MG63 (cell line): Measurements from ENCODE around the gene CYP27C1. TPM values are rescaled to one million over a fixed set of nuclear protein-coding genes. Genes with fewer than 3 reads are reported as not detected.
"Not testable (repeated sequence)": the region's sequence is repeated elsewhere in the genome, so short reads cannot be mapped to it uniquely, and the experiment has no call there.

ENCODE experiments used
- DNase-seq: peaks from one replicate; pipeline ENCODE4 v3.0.0-alpha.2; 2020
- H3K27me3 ChIP-seq: fragments of 250-450 bp; sonication (Bioruptor Pico); 2 replicates; pipeline ENCODE4 v1.5.1; 2020; ENCODE audit warnings: mild to moderate bottlenecking, moderate library complexity
- H3K36me3 ChIP-seq: fragments of 250-450 bp; sonication (Bioruptor Pico); 2 replicates; pipeline ENCODE4 v1.5.1; 2020; ENCODE audit warnings: mild to moderate bottlenecking, moderate library complexity
- H3K4me3 ChIP-seq: fragments of 250-450 bp; sonication (Bioruptor Pico); 2 replicates; pipeline ENCODE4 v1.5.1; 2020; ENCODE audit warnings: mild to moderate bottlenecking, moderate library complexity
- H3K9me3 ChIP-seq: fragments of 250-450 bp; sonication (Bioruptor Pico); 2 replicates; pipeline ENCODE4 v1.5.1; 2020; ENCODE audit warnings: mild to moderate bottlenecking, moderate library complexity
- total RNA-seq: library from RNA; depleted of rRNA; stranded (reverse); fragments of >200 nt; shearing (Covaris generic); gene quantifications from 2 replicates; pipeline ENCODE4 v1.2.3, GENCODE V29; 2014; ENCODE audit warnings: low replicate concordance

Gene CYP27C1
- total RNA-seq, 1 experiment from 2014 or later = not detected

DNA sequence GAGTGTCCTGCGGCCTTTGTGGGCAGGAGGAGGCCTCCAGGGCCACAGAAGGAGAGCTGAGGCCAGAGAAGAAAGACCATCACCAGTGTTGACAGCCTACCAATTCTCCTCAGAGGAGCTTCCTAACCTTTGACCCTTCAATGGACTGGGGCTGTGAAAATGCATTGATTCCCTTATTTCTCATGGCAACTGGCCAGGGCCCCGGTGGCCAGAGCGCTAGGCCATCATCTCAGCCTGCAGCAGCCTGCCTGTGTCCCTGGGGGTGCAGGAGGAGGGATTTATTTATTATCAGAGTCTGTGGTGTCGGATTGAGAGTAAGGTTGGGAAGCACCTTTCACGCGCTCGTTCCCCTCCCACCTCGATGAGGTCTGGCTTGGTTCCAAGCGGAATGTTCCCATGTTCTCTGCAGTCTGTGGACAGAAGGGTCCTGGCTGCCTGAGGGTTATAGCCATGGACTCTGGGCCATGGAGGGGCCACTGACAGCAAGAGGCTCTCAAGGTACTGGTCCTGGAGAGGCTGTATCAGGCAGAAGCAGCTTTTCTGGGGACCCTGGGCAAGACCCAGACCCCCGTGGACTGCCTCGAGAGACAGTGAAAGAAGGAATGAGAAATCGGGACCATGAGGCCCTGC lies 53.8 kb downstream of the CYP27C1 start:
- no peaks in the 10 kb centered on the region for H3K36me3 ChIP-seq
- no peak overlapping the region for H3K4me3 ChIP-seq
- DNase-seq = no peak
- no peaks in the 10 kb centered on the region for H3K9me3 ChIP-seq
- no peaks in the 10 kb centered on the region for H3K27me3 ChIP-seq

DNA sequence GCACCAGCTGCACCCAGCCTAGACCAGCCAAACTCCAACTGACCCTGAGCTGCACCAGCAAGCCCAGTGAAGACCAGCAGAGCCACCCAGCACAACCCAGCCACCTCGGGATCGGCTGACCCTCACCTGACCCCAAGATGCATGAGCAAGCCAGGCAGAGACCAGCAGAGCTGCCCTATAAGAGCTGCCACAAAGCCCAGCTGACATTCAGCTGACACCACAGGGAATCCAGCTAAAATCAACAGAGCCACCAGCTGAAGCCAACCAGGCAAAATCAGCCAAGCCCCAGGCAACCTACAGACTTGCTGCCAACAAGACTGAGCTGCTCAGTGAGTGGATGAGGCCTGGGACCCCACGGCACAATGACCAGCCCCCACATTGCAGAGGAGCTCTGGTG lies 54.6 kb downstream of the CYP27C1 start:
- Histone ChIP-seq H3K27me3 (no peaks in the 10 kb centered on the region), H3K4me3 (no peak overlapping the region), H3K9me3 (no peaks in the 10 kb centered on the region), H3K36me3 (no peaks in the 10 kb centered on the region)
- DNase-seq = peak; percentile 14

DNA sequence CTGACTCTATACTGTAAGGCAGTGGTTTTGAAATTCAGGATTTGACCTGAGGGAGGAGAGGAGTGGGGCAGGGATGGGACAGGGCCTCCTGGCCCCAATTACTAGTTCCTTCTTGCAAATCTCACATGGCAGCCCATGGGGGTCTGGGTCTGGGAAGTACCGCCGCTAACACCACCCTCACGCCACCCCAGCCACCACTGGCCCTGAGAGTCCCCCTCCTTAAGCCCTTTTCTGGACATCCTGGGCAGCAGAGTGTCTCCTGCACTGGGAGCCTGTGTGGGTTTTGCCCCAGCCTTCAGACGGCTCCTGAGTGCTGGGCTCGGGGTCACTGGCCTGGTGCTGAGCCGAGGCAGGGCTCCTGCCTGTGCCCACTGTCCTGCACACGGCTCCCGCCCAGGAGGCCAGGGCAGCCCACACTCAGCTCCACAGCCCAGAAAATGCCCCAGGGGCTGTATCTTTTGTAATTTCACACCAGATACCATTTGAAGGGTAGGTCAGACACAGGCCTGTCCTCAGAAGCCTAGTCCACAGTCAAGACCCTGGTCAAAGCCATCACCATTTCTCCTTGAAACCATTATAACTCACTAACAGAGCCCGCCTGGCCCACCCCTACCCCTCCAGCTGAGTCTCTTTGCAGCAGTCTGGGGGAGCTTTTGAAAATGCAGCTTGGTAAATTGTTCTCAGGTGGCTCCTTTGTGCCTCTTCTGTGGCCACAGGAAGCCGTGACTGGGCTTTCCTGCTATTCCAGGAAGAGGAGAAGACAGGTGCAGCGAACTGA lies 55.1 kb downstream of the CYP27C1 start:
- H3K4me3 ChIP-seq = no peak overlapping the region
- no peaks in the 10 kb centered on the region for H3K36me3 ChIP-seq
- H3K9me3 ChIP-seq = no peaks in the 10 kb centered on the region
- H3K27me3 ChIP-seq = no peaks in the 10 kb centered on the region
- DNase-seq = no peak

DNA sequence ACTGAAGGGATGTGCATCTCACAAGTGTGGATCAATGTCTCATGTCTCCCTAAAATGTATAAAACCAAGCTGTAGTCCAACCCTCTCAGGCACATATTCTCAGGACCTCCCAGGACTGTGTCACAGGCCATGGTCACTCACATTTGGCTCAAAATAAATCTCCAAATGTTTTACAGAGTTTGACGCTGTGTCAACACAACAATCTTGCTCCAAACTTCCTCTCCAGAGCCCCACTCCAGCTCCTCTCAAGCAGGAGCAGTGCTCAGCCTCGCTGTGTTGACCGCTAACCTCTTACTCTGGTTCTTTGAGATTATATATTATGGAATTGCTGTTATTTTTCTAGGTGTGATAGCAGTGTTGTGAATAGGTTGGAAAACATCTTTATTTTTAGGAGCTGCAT lies 56.2 kb downstream of the CYP27C1 start:
- DNase-seq = no peak
- no peaks in the 10 kb centered on the region for H3K9me3 ChIP-seq
- H3K27me3 ChIP-seq = no peaks in the 10 kb centered on the region
- no peak overlapping the region for H3K4me3 ChIP-seq
- no peaks in the 10 kb centered on the region for H3K36me3 ChIP-seq

DNA sequence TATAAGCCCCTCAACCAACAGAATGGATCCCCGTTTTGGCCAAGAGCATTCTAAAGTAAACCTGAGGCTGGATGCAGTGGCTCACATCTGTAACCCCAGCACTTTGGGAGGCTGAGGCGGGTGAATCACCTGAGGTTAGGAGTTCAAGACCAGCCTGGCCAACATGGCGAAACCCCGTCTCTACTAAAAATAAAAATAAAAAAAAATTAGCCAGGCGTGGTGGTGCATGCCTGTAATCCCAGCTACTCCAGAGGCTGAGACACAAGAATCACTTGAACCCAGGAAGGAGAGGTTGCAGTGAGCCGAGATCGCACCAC lies 57.1 kb downstream of the CYP27C1 start:
- H3K27me3 ChIP-seq, H3K4me3 ChIP-seq, H3K36me3 ChIP-seq, H3K9me3 ChIP-seq, DNase-seq: not testable (repeated sequence)

DNA sequence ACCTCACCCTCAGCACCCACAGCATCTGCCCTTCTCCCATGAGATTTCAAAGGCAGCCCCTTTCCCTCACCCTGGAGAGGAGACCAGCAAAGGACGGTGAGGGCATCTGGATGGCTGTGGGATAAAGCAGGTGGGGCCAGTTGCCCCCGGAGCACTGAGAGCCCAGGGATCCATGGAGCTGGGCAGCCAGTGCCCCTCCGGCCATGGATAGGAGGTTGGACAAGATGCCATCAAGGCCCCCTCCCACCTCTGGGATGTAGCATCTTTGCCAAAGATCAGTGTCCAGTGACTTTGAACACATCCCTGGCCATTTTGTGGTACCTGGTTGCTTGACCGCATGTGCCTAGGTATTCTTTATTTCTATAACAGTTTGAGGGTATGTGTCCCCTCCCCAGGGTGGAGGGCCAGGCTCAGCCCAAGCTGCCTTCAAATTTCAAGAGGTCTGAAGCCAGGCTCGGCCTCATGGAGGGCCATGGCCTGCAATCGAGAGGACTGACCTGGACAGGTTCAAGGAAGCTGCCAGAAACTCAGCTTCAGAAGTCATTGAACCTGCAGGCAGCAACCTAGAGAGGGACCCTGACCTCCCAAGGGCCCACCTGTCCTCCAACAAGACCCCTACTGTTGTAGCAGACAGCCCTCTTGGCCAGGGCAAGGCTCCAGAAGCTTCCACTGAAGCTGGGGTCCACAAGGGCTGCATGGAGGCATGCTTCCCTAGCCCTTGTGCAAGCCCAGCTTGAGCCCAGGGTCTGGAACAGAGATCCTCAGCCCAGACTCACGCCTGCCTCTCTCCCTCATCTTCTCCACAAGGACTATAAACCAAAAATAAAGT lies 57.6 kb downstream of the CYP27C1 start:
- H3K36me3 ChIP-seq = no peaks in the 10 kb centered on the region
- no peaks in the 10 kb centered on the region for H3K9me3 ChIP-seq
- H3K4me3 ChIP-seq = no peak overlapping the region
- DNase-seq = no peak
- H3K27me3 ChIP-seq = no peaks in the 10 kb centered on the region

DNA sequence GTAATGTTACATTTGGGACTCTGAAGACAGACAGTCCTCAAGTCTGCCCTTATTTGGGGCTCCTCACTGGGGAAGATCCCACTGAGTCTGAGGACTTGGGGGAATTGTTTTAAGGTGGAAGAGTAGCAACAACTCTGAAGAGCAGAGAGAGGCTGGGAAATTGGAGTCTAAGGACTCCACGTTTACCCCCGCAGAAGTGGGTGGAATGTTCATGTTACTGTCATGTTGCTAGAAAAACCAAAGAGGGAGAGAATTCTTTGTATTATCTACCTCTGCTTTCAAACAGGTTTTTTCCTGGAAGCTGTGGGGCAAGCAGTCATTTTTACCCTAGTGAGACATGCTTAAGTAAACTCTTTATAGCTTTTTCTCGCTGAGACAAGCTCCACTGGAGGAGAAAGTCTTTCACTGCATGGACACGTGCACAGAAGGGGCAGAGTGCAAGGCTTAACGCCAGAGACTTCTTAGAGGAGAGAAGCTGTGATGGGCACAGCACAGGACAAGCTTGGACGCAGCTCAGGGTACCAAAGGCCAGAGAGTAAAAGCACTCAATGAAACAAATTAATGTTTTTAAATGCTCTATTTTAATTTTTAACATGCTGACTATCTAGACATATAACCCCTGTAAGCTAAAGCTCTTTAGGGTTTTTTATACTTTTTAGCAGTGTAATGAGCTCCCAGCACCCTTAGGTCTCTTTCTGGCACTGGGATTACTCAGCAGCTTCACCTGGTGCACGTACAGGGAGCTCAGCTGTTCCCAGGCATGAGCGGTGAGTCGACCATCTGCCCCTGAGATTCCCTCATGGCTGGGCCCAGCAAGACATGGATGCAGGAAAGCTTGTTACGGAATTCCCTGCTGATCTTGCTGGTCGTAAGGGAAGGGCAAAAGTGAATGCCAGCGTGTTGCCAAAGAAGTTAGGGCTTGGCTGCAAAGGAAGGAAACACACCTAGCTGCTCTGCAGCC lies 58.6 kb downstream of the CYP27C1 start:
- no peaks in the 10 kb centered on the region for H3K36me3 ChIP-seq
- no peak for DNase-seq
- no peaks in the 10 kb centered on the region for H3K27me3 ChIP-seq
- H3K9me3 ChIP-seq = 0 out of 2 replicates have a peak, but pooled peaks cover 1% of the 10 kb centered on the region
- no peak overlapping the region for H3K4me3 ChIP-seq

DNA sequence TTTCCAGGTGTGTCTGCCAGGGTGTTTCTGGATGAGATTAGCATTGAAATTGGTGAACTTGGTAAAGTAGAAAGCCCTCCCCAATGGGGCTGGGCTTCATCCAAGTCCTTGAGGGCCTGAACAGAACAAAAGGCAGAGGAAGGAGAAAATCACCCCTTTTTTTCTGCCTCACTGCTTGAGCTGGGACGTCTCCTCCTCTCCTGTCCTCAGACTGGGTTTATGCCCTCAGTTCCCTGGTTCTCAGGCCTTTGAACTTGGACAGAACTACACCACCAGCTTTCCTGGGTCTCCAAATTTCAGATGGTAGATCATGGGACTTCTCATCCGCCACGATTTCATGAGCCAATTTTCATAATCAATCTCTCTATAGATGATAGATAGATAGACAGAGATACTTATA lies 59.4 kb downstream of the CYP27C1 start:
- Histone ChIP-seq H3K36me3 (no peaks in the 10 kb centered on the region), H3K27me3 (no peaks in the 10 kb centered on the region)
- DNase-seq = no peak

DNA sequence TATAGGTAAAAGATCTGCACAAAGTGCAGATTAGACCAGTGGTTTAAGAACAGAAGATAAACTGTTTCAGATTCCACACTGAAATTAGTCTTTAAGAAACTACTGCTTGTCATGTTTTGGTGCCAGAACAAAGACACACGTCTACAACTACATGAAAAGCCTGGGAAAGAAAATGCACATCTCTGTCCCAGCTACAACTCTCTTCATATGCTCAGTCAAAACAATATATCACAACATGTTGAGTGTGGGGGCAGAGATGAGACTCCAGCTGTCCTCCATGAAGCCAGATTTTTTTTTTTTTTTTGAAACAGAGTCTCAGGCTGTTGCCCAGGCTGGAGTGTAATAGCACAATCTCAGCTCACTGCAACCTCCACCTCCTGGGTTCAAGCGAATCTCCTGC lies 60.6 kb downstream of the CYP27C1 start:
- H3K36me3 ChIP-seq = no peaks in the 10 kb centered on the region
- H3K27me3 ChIP-seq = no peaks in the 10 kb centered on the region
- no peak for DNase-seq
- 0 out of 2 replicates have a peak, but pooled peaks cover 4% of the 10 kb centered on the region for H3K9me3 ChIP-seq
- H3K4me3 ChIP-seq = no peak overlapping the region

More for the DNA sequence above, 59.4 kb downstream of the CYP27C1 start:
- no peak overlapping the region for H3K4me3 ChIP-seq
- 0 out of 2 replicates have a peak, but pooled peaks cover 4% of the 10 kb centered on the region for H3K9me3 ChIP-seq

DNA sequence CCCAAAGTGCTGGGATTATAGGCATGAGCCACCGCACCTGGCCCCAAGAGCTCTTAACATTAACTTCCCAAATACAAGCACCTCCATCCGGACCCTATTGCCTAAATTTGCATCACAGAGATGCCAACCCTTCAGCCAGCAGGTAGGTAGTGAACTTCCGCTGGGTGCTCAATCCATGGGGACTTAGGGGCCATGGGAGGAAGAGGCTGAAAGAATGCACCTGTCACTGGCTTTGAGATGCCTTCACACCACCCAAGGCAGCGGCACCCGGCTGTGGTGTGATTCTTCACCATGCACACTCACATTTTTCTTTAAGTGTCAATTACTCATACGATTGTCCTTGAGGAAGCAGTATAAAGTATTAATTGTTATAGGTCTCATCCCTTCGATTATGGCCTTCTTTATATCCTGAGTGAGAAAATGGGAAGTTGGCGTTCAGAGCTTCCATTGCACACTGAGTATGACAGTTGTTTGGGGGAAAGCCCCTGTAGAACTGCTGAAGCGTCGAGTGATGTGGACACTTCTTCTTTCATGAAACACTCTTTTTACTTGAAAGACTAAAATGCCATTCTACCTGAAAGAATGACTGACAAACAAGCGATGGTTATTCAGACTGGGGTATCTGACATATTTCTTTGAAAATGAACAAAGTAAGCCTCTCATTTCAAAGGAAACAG lies 61.3 kb downstream of the CYP27C1 start:
- Histone ChIP-seq H3K9me3 (0 out of 2 replicates have a peak, but pooled peaks cover 4% of the 10 kb centered on the region), H3K27me3 (no peaks in the 10 kb centered on the region), H3K36me3 (no peaks in the 10 kb centered on the region), H3K4me3 (no peak overlapping the region)
- DNase-seq = no peak

DNA sequence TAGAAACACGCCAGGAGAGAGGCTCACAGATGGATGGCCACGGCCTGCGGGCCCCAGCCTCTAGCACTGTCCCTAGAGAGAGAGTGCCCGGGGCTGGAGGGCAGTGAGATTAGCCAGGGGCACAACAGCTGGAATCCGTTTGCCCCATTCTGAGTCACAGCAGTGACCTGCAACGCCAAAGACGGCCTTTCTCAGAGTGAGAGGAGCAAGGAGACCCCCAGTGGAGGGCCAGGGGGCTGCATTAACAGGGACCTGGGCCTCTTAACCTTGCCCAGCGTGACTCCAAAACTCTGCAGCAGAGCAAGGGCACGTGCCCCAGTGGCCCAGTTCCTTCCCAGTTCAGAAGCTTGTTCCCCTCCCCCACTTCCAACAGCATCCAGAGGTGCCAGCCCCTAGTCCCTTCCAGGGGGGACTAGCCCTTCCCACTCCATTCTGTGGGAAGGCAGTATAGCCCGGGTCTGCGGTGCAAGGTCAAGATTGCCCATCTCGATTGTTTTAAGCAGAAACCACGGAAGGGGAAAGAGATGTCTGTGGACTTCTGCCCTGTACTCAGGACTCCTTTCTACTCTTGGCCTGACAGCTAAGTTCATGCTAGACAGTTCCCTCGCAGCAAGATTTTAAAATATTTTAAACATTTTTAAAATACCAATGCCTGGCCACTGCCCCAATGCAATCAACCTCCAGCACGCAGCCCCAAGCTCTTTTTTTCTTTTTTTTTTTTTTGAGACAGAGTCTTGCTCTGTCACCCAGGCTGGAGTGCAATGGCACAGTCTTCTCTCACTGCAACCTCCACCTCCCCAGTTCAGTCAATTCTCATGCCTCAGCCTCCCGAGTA lies 62.2 kb downstream of the CYP27C1 start:
- no peak overlapping the region for H3K4me3 ChIP-seq
- no peaks in the 10 kb centered on the region for H3K27me3 ChIP-seq
- no peaks in the 10 kb centered on the region for H3K36me3 ChIP-seq
- H3K9me3 ChIP-seq = 0 out of 2 replicates have a peak, but pooled peaks cover 4% of the 10 kb centered on the region
- peak; percentile 50 for DNase-seq

DNA sequence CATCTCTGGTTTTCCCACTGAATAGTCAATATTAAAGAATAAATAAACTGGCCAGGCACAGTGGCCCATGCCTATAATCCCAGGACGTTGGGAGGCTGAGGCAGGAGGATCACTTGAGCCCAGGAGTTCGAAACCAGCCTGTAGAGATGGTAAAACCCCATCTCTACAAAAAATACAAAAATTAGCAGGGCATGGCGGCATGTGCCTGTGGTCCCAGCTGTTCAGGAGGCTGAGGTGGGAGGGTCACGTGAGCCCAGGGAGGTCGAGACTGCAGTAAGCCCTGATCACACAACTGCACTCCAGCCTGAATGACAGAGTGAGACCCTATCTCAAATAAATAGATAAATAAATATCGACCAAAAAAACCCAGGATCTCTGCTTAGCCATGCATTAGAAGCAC lies 63.0 kb downstream of the CYP27C1 start:
- no peaks in the 10 kb centered on the region for H3K36me3 ChIP-seq
- DNase-seq = no peak
- no peak overlapping the region for H3K4me3 ChIP-seq
- no peaks in the 10 kb centered on the region for H3K27me3 ChIP-seq
- H3K9me3 ChIP-seq = 0 out of 2 replicates have a peak, but pooled peaks cover 4% of the 10 kb centered on the region

DNA sequence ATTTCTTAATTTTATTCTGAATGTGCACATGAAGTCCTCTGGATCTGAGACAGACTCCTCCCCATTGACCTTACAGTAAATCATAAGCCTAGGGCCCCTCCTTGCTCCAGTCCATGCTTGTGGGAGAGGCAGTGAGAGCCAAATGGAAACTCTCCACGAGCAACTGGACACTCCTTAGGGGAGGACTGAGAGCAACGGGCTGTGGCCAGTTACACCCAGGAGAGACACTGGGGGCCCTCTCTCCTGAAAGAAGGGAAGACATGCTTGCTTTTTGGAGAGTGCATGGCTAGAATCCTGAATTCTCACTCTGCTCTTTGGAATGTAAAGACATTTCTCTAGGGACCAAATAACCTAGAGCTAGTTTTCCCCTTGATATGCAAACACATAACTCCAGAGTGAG lies 64.2 kb downstream of the CYP27C1 start:
- H3K36me3 ChIP-seq = no peaks in the 10 kb centered on the region
- peaks cover 7% of the 10 kb centered on the region for H3K9me3 ChIP-seq
- H3K27me3 ChIP-seq = no peaks in the 10 kb centered on the region
- H3K4me3 ChIP-seq = no peak overlapping the region
- peak; percentile 39 for DNase-seq

DNA sequence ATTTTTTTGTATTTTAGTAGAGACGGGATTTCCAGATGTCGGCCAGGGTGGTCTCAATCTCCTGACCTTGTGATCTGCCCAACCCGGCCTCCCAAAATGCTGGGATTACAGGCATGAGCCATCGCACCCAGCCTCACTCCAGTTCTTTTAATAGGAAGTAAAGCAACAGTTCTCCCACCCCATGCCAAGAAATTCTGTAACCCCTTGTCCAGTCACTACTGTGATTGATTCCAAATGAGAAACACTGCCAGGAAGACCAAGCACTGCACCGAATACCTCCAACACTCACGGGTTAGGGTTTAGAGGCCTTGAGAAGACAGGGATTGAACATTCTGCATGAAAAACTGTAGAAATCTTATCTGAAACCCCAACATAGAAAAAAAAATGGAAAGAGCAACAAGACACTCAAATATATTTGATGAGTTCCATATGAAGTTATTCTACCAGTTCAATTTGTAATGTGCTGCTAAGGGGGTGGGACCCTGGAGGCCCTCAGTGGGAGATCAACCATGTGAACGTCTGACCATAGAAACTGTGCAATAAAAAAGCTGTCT lies 65.0 kb downstream of the CYP27C1 start:
- DNase-seq = peak; percentile 81
- H3K27me3 ChIP-seq = no peaks in the 10 kb centered on the region

DNA sequence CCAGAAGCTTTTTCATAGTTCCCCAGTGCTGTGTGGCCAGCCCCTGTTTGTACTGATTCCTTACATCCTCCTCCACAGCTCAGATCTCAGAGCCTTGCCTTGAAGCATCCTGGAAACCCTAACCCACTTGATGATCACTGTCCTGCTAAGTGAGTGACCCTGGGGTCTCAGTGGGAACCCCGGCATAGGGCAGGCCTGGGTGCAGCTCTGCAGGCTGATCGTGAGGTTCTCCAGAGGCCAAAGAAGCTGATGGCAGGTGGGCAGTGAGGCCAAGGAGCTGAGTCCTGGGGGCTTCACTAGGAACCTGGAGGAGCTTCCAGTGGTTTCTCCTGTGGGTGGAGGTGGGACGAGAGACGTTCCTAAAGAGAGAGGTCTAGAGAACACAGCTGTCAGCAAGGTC lies 65.7 kb downstream of the CYP27C1 start:
- DNase-seq = no peak

More for the DNA sequence above, 65.0 kb downstream of the CYP27C1 start:
- no peaks in the 10 kb centered on the region for H3K36me3 ChIP-seq
- H3K4me3 ChIP-seq = no peak overlapping the region
- H3K9me3 ChIP-seq = peaks cover 11% of the 10 kb centered on the region

More for the DNA sequence above, 65.7 kb downstream of the CYP27C1 start:
- no peak overlapping the region for H3K4me3 ChIP-seq
- no peaks in the 10 kb centered on the region for H3K36me3 ChIP-seq
- H3K9me3 ChIP-seq = peaks cover 11% of the 10 kb centered on the region
- H3K27me3 ChIP-seq = no peaks in the 10 kb centered on the region
